ENCODE data around the gene MAEA.

DNA sequence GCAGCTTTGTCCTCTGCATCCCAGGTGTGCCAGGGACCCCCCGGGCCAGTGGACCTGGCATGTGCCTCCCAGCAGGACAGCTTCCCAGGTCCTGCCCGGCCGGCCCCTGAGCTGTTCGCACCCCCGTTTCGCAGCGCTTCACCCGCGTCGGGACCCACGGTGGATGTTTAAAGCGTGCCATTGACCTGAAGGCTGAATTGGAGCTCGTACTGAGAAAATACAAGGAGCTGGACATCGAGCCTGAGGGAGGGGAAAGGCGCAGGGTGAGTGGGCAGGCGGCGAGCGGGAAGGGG, 65.2 kb downstream of the MAEA start:
- TF ChIP-seq, protein P1, sequence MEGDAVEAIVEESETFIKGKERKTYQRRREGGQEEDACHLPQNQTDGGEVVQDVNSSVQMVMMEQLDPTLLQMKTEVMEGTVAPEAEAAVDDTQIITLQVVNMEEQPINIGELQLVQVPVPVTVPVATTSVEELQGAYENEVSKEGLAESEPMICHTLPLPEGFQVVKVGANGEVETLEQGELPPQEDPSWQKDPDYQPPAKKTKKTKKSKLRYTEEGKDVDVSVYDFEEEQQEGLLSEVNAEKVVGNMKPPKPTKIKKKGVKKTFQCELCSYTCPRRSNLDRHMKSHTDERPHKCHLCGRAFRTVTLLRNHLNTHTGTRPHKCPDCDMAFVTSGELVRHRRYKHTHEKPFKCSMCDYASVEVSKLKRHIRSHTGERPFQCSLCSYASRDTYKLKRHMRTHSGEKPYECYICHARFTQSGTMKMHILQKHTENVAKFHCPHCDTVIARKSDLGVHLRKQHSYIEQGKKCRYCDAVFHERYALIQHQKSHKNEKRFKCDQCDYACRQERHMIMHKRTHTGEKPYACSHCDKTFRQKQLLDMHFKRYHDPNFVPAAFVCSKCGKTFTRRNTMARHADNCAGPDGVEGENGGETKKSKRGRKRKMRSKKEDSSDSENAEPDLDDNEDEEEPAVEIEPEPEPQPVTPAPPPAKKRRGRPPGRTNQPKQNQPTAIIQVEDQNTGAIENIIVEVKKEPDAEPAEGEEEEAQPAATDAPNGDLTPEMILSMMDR (IDR thresholded peaks at IDR 0.05; ENCODE audit: low read length): no peak
- TF ChIP-seq EZH2 (IDR thresholded peaks at IDR 0.05; ENCODE audit: borderline replicate concordance, low read length): no peak

All from OCI-LY1 (cell line).